HG03521 (cell line): ENCODE data around the gene B2M.
"Not testable (repeated sequence)": the region's sequence is repeated elsewhere in the genome, so short reads cannot be mapped to it uniquely, and the experiment has no call there.

Experiments used
- ATAC-seq: cut with Tn5 transposase; IDR thresholded peaks from one replicate; pipeline ENCODE4 v1.9.1; 2021; ENCODE audit warnings: mild to moderate bottlenecking, moderate library complexity; ENCODE audit not compliant: unreplicated experiment

The B2M gene

GRCh38 chr15:44720460-44721176 is 9.3 kb downstream of the B2M start:
- no peak for ATAC-seq

GRCh38 chr15:44722011-44722410 is 10.7 kb downstream of the B2M start:
- no peak for ATAC-seq

GRCh38 chr15:44726136-44726535 is 14.8 kb downstream of the B2M start:
- no peak for ATAC-seq

DNA sequence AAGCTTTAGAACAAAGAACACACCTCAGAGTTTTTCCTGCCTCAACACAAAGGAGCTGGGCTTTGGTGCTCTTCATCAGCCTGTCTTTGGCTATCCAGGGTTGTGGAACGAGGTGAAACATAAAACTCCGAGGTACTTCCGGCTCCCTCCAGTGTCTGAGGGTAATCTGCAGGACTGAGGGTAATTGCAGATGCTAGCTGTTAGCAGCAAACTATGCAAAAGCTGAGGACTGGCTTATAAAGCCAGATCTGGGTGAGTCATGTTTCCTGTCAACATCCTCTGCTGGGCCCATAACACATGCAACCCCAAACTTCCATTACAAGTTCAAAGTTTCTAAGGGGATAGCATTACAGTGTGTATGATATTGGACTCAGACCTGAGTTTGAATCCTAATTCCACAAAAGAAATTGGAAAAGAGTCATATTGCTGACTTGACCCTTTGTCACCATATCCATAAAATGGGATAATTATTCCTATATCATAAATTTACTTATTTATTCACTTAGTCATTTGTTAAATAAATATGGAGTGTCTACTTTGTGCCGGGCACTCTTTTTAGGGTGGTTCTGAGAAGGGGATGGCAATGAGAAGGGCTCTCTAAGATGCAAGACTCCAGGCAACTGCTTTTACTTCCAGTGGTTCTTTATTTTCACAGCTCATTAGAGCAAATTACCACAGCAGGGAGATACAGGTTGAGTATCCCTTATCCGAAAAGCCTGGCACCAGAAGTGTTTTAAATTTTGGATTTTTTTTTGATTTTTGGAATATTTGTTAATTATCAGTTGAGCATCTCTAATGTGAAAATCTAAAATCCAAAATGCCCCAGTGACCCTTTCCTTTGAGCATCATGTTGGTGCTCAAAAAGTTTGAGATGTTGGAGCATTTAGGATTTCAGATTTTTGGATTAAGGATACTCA is 15.5 kb downstream of the B2M start:
- ATAC-seq, result no peak

- ATAC-seq, result no peak
Observed at GRCh38 chr15:44727485-44728231, 16.3 kb downstream of the B2M start.

- ATAC-seq, result not testable (repeated sequence)
Observed at GRCh38 chr15:44728232-44728575, 16.9 kb downstream of the B2M start.

DNA sequence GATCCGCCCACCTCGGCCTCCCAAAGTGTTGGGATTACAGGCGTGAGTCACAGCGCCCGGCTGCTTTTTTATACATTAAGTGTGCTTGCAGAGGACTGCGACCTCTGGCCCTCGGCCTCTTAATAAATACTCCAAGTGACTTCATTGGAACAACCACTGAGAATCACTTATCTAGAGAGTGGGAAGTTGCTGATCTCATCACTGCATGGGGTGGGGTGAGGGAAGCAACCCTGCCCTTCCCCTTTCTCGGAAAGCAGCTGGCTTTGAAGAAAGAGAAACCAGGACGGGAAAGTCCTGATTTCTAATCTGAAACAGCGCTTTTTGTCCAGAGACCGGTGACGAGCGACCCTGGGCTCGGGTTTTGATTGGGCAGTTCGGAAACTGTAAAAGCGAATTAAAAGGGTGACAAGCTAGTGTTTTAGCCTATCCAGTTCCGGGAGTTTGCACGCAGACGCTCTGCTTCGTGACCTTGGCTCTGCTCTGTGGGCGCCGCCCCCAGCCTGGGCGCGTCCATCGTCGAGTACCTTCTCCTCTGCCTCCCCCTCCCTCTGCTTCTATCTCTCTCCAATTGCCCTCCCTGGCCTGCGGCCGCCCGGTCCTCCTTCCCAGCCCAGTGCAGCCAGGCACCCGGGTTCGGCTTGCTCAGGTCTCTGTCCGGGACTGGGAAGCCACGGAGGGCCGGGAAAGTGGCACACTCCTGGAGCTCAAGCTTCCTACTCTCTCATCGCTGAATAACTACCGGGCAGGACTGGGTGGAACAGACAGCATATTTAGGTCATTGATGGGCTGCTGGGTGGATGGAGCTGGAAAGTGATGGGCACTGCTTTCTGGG is 17.5 kb downstream of the B2M start:
- peak; percentile 79 for ATAC-seq

DNA sequence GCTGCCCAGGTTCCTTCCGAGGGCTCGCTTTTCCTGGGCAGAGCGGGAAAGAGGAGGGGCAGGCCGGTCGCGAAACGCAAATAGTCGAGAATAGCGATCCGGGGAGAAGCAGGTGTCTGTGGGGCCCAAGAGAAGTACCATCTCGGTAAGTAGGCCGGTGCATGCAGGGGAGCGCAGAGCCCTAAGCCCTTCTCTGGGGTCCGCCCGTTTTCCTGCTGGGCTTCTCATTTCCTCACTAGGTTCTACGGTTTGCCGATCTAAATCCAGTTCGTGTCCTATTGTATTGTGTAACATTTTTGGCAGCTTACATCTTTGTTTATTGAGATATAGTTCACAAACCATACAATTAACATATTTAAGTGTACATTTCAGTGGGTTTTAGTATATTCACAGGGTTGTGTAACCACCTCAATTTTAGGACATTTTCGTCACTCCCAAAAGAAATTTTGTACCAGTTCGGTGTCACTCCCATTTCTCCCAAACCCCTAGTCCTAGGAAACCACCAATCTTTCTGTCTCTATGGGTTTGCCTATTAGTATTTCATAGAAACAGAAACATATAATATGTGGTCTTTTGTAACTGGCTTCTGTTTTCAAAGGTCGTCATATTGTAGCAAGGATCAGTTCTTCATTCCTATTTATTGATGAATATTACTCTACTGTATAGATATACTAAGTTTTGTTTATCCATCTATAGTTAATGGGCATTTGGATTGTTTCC is 18.3 kb downstream of the B2M start:
- no peak for ATAC-seq

DNA sequence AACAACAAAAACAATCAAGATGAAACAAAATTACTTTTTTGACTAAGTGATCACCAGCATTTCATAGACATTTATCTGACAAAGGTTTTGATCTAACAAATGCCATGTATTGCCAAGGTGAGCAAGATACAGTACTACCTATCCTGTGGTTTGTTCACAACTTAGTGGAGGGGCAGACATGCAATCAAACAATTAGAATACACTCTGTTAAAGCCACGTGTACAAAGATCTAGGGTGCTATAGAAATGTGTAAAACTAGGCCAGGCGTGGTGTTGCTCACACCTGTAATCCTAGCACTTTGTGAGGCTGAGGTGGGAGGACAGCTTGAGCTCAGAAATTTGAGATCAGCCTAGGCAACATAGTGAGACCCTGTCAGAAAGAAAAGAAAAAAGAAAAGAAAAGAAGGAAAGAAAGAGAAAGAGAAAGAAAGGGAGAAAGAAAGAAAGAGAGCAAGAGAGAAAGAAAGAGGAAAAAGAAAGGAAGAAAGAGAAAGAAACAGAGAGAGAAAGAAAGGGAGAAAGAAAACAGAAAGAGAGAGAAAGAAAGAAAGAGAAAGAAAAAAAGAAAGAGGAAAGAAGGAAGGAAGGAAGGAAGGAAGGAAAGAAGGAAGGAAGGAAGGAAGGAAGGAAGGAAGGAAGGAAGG is 23.6 kb downstream of the B2M start:
- ATAC-seq, result no peak

- ATAC-seq, result no peak
Observed at GRCh38 chr15:44735482-44736180, 24.3 kb downstream of the B2M start.

DNA sequence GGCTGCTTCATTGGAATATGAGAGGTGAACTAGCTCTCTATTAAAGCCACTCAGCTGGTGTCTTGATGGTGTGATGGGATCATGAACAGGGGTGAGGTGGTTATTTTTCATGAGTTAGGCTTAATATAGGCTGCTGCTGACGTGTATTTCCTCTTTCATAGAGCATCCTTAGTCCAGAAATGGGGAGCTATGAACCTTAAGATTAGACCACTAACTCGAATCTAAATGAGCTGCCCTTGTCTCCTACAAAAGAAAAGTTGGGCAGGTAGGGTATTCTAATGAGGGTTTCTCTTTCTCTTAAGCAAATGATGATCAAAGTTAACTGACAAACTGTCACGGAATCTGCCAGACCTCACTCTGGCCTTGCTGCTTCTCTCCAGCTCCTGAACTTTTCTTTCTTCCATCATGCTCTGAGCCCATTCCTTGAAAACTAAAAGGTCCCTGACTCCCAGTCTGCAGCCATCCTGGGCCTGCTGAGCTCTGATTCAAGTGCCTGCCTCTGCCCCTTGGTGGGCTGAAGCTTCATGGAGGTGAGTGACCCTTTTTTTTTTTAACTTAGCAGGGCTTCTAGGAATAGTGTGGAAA is 25.0 kb downstream of the B2M start, which contains the start of gene TRIM69:
Gene TRIM69, plus strand, starts transcription at position 348 of the 585 bp plus-strand sequence. Its CDS starts 177 bp downstream, at position 525.
- ATAC-seq, result no peak

- no peak for ATAC-seq
Observed at GRCh38 chr15:44738340-44738984, 27.1 kb downstream of the B2M start.

DNA sequence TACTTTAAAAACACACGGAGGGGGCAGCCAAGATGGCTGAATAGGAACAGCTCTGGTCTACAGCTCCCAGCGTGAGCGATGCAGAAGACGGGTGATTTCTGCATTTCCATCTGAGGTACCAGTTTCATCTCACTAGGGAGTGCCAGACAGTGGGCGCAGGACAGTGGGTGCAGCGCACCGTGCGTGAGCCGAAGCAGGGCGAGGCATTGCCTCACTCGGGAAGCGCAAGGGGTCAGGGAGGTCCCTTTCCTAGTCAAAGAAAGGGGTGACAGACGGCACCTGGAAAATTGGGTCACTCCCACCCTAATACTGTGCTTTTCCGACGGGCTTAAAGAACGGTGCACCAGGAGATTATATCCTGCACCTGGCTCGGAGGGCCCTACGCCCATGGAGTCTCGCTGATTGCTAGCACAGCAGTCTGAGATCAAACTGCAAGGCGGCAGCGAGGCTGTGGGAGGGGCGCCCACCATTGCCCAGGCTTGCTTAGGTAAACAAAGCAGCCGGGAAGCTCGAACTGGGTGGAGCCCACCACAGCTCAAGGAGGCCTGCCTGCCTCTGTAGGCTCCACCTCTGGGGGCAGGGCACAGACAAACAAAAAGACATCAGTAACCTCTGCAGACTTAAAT is 28.0 kb downstream of the B2M start:
- not testable (repeated sequence) for ATAC-seq

DNA sequence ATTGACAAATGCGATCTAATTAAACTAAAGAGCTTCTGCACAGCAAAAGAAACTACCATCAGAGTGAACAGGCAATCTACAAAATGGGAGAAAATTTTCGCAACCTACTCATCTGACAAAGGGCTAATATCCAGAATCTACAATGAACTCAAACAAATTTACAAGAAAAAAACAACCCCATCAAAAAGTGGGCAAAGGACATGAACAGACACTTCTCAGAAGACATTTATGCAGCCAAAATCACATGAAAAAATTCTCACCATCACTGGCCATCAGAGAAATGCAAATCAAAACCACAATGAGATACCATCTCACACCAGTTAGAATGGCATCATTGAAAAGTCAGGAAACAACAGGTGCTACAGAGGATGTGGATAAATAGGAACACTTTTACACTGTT is 32.1 kb downstream of the B2M start:
- not testable (repeated sequence) for ATAC-seq

DNA sequence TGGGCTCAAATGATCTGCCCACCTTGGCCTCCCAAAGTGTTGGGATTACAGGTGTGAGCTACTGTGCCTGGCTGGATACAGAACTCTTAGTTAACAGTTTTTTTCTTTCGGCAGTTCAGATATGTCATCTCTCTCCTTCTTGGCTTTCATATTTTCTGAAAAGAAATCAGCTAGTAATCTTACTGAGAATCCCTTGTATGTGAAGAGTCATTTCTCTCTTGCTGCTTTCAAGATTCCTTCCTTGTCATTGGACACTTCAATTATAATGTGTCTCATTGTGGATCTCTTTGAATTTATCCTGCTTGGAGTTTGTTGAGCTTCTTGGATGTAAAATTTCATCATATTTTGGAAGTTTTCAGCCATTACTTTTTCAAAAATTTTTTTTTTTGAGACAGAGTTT is 42.0 kb downstream of the B2M start:
- no peak for ATAC-seq

- no peak for ATAC-seq
Observed at GRCh38 chr15:44763187-44763586, 51.9 kb downstream of the B2M start.

DNA sequence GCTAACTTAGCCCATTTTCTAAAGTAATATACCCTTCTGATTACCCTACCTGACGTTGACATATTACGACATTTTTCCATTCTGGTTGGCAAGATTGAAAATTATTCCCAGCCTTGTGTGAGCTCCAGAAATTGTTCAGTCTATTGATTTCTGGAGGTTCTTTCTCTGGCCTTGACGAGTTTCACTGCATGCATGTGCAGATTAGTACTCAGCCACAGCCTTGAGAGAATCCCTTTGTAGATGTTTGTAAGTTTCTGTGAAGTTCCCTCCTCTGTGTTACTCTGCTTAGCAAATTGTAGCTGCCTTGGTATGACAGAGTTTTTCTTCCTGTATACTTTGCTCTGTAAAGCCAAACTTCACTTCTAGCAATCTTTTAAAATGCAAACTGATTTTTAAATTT is 52.5 kb downstream of the B2M start:
- no peak for ATAC-seq
